Measurements from ENCODE around the gene GRN.
"Not testable (repeated sequence)": the region's sequence is repeated elsewhere in the genome, so short reads cannot be mapped to it uniquely, and the experiment has no call there.

The GRN gene

DNA sequence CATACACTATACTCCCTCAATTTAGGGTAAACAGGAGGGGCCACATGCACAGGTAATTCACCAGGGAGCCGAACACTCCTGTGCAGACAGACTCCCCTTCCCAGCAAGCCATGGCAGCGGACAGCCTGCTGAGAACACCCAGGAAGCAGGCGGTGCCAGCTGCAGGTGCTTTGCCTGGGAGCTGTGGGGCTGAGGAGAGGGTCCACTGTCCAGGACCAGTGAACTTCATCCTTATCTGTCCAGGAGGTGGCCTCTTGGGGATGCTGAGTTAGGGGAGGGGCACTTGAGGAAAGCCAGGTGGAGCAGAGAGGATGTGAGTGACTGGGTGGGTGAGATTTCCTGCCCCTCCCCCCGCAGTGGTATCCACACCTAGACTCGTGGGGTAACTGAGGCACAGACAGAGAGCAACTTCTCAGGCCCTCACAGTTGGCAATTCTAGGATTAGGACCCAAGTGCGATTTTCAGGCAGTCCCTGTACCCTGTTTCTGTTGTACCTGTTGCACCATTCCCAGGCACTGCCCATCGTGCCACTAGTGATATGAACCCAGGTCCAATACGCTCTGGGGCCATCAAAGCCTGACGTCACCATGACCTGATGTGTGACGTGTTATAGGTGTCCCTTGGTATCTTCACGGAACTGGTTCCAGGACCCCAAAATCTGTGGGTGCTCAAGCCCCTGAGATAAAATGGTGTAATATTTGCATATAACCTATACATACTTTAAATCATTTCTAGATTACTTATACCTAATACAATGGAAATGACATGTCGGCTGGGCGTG, 1.2 kb downstream of the GRN start:
- no peak for DNase-seq (ENCODE audit: low spot score)

- DNase-seq (ENCODE audit: low spot score): not testable (repeated sequence)
Measured at GRCh38 chr17:44347206-44348055, 2.3 kb downstream of the GRN start.

- no peak for DNase-seq (ENCODE audit: low spot score)
Measured at GRCh38 chr17:44348234-44348987, 3.3 kb downstream of the GRN start.

DNA sequence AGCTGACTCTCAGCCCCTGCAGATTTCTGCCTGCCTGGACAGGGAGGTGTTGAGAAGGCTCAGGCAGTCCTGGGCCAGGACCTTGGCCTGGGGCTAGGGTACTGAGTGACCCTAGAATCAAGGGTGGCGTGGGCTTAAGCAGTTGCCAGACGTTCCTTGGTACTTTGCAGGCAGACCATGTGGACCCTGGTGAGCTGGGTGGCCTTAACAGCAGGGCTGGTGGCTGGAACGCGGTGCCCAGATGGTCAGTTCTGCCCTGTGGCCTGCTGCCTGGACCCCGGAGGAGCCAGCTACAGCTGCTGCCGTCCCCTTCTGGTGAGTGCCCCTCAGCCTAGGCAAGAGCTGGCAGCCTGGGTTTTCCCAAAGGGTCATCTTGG, 3.9 kb downstream of the GRN start:
- no peak for DNase-seq (ENCODE audit: low spot score)

GRCh38 chr17:44349553-44350070, 4.5 kb downstream of the GRN start:
- no peak for DNase-seq (ENCODE audit: low spot score)

DNA sequence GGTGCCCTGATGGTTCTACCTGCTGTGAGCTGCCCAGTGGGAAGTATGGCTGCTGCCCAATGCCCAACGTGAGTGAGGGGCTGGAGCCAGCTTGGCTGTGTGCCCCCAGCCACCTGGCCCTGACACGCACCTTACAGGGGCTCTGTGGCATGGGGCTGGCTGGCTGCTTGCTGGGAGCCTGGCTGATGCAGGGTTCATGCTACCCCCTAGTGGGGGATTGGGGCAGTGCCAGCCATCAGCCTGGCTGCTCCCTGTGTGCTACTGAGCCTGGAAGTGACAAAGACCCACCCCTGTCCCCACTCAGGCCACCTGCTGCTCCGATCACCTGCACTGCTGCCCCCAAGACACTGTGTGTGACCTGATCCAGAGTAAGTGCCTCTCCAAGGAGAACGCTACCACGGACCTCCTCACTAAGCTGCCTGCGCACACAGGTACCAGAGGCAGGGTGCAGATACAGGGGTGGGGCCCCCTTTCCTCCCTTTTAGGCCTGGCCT, 5.7 kb downstream of the GRN start:
- DNase-seq (ENCODE audit: low spot score): peak; percentile 55

DNA sequence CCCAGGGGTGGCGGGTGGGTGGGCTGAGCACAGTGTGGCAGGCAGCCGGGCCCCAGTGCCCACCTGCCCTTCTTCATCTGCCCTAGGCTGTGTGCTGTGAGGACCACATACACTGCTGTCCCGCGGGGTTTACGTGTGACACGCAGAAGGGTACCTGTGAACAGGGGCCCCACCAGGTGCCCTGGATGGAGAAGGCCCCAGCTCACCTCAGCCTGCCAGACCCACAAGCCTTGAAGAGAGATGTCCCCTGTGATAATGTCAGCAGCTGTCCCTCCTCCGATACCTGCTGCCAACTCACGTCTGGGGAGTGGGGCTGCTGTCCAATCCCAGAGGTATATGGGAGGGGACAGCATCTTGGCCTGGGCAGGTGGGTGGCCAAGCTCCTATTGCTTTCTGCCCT, 6.4 kb downstream of the GRN start:
- no peak for DNase-seq (ENCODE audit: low spot score)

GRCh38 chr17:44351961-44352827, 7.1 kb downstream of the GRN start:
- DNase-seq (ENCODE audit: low spot score): no peak

GRCh38 chr17:44352828-44353671, 7.9 kb downstream of the GRN start:
- no peak for DNase-seq (ENCODE audit: low spot score)

DNA sequence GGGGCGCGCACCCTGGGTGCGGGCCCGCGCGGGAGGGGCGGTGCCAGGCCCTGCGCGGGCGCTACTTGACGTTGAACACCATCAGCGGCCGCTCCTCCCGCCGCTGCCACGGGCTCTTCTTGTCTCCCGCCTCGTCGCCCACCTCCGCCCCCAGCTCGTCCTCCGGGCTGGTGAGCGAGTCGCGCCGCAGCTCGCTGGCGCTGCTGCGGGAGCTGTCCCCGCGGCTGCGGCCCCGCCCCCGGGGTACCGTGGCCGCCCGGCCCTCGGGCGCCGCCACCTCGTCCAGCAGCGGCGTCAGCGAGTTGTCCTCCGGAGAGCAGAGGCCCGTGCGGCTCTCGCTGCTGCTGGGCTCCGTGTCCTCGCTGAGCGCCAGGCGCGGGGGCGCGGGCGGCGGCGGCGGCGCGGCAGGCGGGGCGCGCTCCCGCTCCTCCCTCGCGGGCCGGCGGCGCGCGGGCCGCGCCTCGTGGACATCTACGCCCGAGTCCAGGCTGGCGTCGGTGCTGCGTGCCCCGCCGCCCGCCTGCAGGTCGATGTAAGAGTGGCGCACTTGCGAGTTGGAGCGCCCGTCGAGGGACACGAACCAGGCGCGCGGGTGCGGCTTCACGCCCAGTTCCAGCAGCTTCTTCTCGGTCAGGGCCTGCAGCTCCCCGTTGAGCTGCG, 8.7 kb downstream of the GRN start:
- no peak for DNase-seq (ENCODE audit: low spot score)

- no peak for DNase-seq (ENCODE audit: low spot score)
Measured at GRCh38 chr17:44354582-44355561, 9.8 kb downstream of the GRN start.

DNA sequence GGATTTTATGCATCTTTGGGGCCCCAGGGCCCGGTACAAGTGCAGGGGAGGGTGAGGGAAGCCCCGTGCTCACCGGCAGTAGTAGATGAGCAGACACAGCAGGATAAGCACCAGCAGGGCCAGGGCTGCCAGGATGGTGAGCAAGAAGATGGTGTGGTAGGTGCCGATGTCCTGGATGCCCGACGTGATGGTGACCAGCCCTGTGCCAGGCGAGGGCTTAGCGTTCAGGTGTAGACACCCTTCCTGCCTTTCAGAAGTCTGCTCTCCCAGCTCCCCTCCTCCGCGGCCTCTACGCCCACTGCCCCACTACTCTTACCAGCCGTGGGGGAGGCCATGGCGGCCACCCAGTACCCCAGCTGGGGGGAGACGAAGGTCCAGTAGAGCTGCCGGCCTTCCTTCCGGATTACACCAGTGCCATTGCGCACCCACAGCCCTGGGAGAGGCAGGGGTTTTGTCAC, 10.6 kb downstream of the GRN start:
- DNase-seq (ENCODE audit: low spot score): no peak

- DNase-seq (ENCODE audit: low spot score): no peak
Measured at GRCh38 chr17:44356241-44356640, 11.1 kb downstream of the GRN start.

DNA sequence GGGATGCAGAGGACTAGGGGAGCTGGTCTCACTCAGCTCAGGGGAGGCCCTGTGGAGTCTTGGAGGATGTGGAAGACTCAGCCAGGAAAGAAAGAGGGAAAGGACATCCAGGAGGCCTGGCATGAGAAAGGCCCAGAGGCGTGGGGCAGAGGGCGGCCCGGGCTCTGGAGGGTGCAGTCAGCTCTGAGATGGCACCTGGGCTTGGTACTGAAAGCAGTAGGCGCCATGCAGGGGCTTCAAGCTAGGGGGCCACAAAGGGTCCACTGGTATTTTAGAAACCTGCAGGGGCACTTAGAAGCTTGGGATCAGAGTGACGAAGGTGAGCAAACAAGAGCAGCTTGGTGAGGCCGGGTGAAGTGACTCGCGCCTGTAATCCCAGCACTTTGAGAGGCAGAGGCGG, 13.0 kb downstream of the GRN start:
- no peak for DNase-seq (ENCODE audit: low spot score)

GRCh38 chr17:44359006-44359405, 13.9 kb downstream of the GRN start:
- DNase-seq (ENCODE audit: low spot score): no peak

- no peak for DNase-seq (ENCODE audit: low spot score)
Measured at GRCh38 chr17:44359458-44360143, 14.5 kb downstream of the GRN start.

- no peak for DNase-seq (ENCODE audit: low spot score)
Measured at GRCh38 chr17:44360144-44360533, 15.0 kb downstream of the GRN start.

- no peak for DNase-seq (ENCODE audit: low spot score)
Measured at GRCh38 chr17:44360826-44361225, 15.7 kb downstream of the GRN start.
